ENCODE results near the gene SEL1L.
"Not testable (repeated sequence)": the region's sequence is repeated elsewhere in the genome, so short reads cannot be mapped to it uniquely, and the experiment has no call there.

DNA sequence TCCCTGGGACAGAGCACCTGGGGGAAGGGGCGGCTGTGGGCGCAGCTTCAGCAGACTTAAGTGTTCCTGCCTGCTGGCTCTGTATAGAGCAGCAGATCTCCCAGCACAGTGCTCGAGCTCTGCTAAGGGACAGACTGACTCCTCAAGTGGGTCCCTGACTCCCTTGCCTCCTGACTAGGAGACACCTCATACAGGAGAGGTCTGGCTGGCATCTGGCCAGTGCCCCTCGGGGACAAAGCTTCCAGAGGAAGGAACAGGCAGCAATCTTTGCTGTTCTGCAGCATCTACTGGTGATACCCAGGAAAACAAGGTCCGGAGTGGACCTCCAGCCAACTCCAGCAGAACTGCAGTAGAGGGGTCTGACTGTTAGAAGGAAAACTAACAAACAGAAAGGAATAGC is 7.6 kb upstream of the SEL1L start:
- TF ChIP-seq, protein P1, sequence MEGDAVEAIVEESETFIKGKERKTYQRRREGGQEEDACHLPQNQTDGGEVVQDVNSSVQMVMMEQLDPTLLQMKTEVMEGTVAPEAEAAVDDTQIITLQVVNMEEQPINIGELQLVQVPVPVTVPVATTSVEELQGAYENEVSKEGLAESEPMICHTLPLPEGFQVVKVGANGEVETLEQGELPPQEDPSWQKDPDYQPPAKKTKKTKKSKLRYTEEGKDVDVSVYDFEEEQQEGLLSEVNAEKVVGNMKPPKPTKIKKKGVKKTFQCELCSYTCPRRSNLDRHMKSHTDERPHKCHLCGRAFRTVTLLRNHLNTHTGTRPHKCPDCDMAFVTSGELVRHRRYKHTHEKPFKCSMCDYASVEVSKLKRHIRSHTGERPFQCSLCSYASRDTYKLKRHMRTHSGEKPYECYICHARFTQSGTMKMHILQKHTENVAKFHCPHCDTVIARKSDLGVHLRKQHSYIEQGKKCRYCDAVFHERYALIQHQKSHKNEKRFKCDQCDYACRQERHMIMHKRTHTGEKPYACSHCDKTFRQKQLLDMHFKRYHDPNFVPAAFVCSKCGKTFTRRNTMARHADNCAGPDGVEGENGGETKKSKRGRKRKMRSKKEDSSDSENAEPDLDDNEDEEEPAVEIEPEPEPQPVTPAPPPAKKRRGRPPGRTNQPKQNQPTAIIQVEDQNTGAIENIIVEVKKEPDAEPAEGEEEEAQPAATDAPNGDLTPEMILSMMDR (IDR thresholded peaks at IDR 0.05; ENCODE audit: insufficient read depth, low read length, poor library complexity, severe bottlenecking): not testable (repeated sequence)
- TF ChIP-seq EZH2phosphoT487 (conservative IDR thresholded peaks at IDR 0.05; ENCODE audit: low read length): not testable (repeated sequence)
